Erythroblast (primary cell): Measurements from ENCODE around the gene MAP2K7.

ENCODE experiments used
- GATA1 ChIP-seq: IDR thresholded peaks from 2 replicates; pipeline ENCODE4 v1.6.1; 2011; ENCODE audit warnings: low read depth, mild to moderate bottlenecking, control low read depth, low read length, moderate library complexity
- POLR2A ChIP-seq: IDR thresholded peaks from 2 replicates; pipeline ENCODE4 v1.6.1; 2011; ENCODE audit warnings: mild to moderate bottlenecking, low read length

DNA sequence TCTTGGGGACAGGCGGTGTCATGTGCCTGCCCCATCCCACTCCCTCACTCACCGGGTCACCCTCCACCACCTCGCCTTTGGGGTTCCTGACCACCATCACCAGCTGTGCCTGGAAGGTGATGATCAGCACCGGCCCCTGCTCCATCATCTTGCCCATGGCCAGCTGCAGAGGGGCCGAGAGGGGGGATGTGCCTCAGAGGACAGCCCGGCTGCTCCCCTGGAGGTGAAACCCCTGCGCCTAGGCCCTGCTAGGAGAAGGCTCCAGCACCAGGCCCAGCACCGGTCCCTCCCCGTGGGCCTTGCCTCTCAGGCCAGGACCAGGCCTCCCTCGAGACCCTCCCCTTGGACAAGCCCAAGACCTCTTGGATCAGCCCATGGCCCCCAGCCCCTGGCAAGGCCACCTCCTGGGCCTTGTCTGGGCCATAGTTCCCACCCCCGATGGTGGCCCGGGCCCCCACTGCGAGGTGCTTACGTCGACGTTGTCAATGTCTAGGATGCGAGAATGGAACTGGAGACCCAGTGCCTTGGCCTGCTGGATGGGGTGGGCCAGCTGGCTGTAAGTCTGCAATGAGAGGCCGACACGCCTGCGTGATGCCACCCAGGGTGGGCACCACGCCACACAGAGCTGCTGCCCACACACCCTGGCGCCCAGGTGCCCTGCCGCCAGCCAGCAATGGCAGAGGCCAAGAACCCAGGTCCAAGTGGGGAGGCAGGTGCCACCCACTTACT, 24.1 kb downstream of the MAP2K7 start:
- TF ChIP-seq POLR2A: no peak
- TF ChIP-seq GATA1: no peak
